Measurements from ENCODE around the gene TMC4.
"Not testable (repeated sequence)": the region's sequence is repeated elsewhere in the genome, so short reads cannot be mapped to it uniquely, and the experiment has no call there.

TMC4 gene

GRCh38 chr19:54172471-54173358 is at the start of gene TMC4:
Gene TMC4 (minus strand): TSS chr19:54173160. CDS start chr19:54173117, 43 bp downstream.
- H4K20me1 ChIP-seq (ENCODE audit: insufficient read depth, low read length): 0 out of 2 replicates have a peak, but pooled peaks cover 3% of the 10 kb centered on the region
- TF ChIP-seq EZH2 (IDR thresholded peaks at IDR 0.05; ENCODE audit: borderline replicate concordance, low read depth, low read length, severe bottlenecking): no peak
- no peak within 1 kb of the TSS for H3K4me3 ChIP-seq (ENCODE audit: low read depth in 1 of 2, low read length in 2 of 2)
- peaks cover 6% of the 10 kb centered on the region; the same call in 1 of the 2 replicates for H3K36me3 ChIP-seq (ENCODE audit: insufficient read depth, low read length)
- no peaks in the 10 kb centered on the region for H3K79me2 ChIP-seq (ENCODE audit: insufficient read depth, low read length)
- no peaks in the 10 kb centered on the region for H3K27me3 ChIP-seq (ENCODE audit: insufficient read depth, low read length, poor library complexity)
- H2AFZ ChIP-seq (ENCODE audit: low read depth, low read length): no peak within 1 kb of the TSS
- H3K4me1 ChIP-seq (ENCODE audit: insufficient read depth, low read length): peaks cover 6% of the 10 kb centered on the region
- H3K9ac ChIP-seq (ENCODE audit: low read depth, low read length): no peak within 1 kb of the TSS
- DNase-seq (no peak), ATAC-seq (ENCODE audit: insufficient read depth, low read depth) (no peak)
- no peak within 1 kb of the TSS for H3K4me2 ChIP-seq (ENCODE audit: insufficient read depth, low read length)
- no peaks in the 10 kb centered on the region for H3K9me3 ChIP-seq (ENCODE audit: insufficient read depth, low read length, severe bottlenecking)
- no peak within 1 kb of the TSS for H3K27ac ChIP-seq (ENCODE audit: low read length)

GRCh38 chr19:54221947-54222346 is 49.0 kb upstream of the TMC4 start:
- not testable (repeated sequence) for H3K79me2 ChIP-seq (ENCODE audit: insufficient read depth, low read length); H3K4me1 ChIP-seq (ENCODE audit: insufficient read depth, low read length); DNase-seq; H3K9me3 ChIP-seq (ENCODE audit: insufficient read depth, low read length, severe bottlenecking); ATAC-seq (ENCODE audit: insufficient read depth, low read depth); H3K9ac ChIP-seq (ENCODE audit: low read depth, low read length); H3K27me3 ChIP-seq (ENCODE audit: insufficient read depth, low read length, poor library complexity); H4K20me1 ChIP-seq (ENCODE audit: insufficient read depth, low read length); H3K4me3 ChIP-seq (ENCODE audit: low read depth in 1 of 2, low read length in 2 of 2); H3K36me3 ChIP-seq (ENCODE audit: insufficient read depth, low read length); H2AFZ ChIP-seq (ENCODE audit: low read depth, low read length); H3K4me2 ChIP-seq (ENCODE audit: insufficient read depth, low read length); H3K27ac ChIP-seq (ENCODE audit: low read length)

- H3K9me3 ChIP-seq (ENCODE audit: insufficient read depth, low read length, severe bottlenecking); H3K27ac ChIP-seq (ENCODE audit: low read length); H3K36me3 ChIP-seq (ENCODE audit: insufficient read depth, low read length); ATAC-seq (ENCODE audit: insufficient read depth, low read depth); H4K20me1 ChIP-seq (ENCODE audit: insufficient read depth, low read length); H3K4me3 ChIP-seq (ENCODE audit: low read depth in 1 of 2, low read length in 2 of 2); H2AFZ ChIP-seq (ENCODE audit: low read depth, low read length); H3K27me3 ChIP-seq (ENCODE audit: insufficient read depth, low read length, poor library complexity); DNase-seq; H3K79me2 ChIP-seq (ENCODE audit: insufficient read depth, low read length); H3K4me2 ChIP-seq (ENCODE audit: insufficient read depth, low read length); H3K4me1 ChIP-seq (ENCODE audit: insufficient read depth, low read length); H3K9ac ChIP-seq (ENCODE audit: low read depth, low read length): not testable (repeated sequence)
These were observed 46.7 kb upstream of the TMC4 start for GRCh38 chr19:54219702-54220101.

GRCh38 chr19:54218960-54219661 is 46.2 kb upstream of the TMC4 start:
- Histone ChIP-seq H3K4me3 (ENCODE audit: low read depth in 1 of 2, low read length in 2 of 2) (no peak overlapping the region), H3K9ac (ENCODE audit: low read depth, low read length) (no peak overlapping the region), H3K36me3 (ENCODE audit: insufficient read depth, low read length) (peaks cover 8% of the 10 kb centered on the region; the same call in 1 of the 2 replicates), H3K27ac (ENCODE audit: low read length) (no peak overlapping the region), H4K20me1 (ENCODE audit: insufficient read depth, low read length) (no peaks in the 10 kb centered on the region; the same call in 1 of the 2 replicates), H3K4me1 (ENCODE audit: insufficient read depth, low read length) (no peaks in the 10 kb centered on the region), H2AFZ (ENCODE audit: low read depth, low read length) (no peak overlapping the region), H3K79me2 (ENCODE audit: insufficient read depth, low read length) (no peaks in the 10 kb centered on the region), H3K4me2 (ENCODE audit: insufficient read depth, low read length) (no peak overlapping the region), H3K27me3 (ENCODE audit: insufficient read depth, low read length, poor library complexity) (no peaks in the 10 kb centered on the region), H3K9me3 (ENCODE audit: insufficient read depth, low read length, severe bottlenecking) (no peaks in the 10 kb centered on the region)
- ATAC-seq (ENCODE audit: insufficient read depth, low read depth) (no peak), DNase-seq (no peak)
- TF ChIP-seq, protein P1, sequence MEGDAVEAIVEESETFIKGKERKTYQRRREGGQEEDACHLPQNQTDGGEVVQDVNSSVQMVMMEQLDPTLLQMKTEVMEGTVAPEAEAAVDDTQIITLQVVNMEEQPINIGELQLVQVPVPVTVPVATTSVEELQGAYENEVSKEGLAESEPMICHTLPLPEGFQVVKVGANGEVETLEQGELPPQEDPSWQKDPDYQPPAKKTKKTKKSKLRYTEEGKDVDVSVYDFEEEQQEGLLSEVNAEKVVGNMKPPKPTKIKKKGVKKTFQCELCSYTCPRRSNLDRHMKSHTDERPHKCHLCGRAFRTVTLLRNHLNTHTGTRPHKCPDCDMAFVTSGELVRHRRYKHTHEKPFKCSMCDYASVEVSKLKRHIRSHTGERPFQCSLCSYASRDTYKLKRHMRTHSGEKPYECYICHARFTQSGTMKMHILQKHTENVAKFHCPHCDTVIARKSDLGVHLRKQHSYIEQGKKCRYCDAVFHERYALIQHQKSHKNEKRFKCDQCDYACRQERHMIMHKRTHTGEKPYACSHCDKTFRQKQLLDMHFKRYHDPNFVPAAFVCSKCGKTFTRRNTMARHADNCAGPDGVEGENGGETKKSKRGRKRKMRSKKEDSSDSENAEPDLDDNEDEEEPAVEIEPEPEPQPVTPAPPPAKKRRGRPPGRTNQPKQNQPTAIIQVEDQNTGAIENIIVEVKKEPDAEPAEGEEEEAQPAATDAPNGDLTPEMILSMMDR (IDR thresholded peaks at IDR 0.05; ENCODE audit: borderline replicate concordance, extremely low read depth, low read length, poor library complexity, severe bottlenecking): no peak
- TF ChIP-seq EZH2 (IDR thresholded peaks at IDR 0.05; ENCODE audit: borderline replicate concordance, low read depth, low read length, severe bottlenecking): no peak
